RWPE2 (cell line): ENCODE results near the gene TGM1.

Experiments used
- ATAC-seq: fragments of 200-7000 bp; cut with Tn5 transposase; 3 replicates; pipeline ENCODE4 v1.9.1; 2021; ENCODE audit warnings: low read depth
- DNase-seq: peaks from one replicate; pipeline ENCODE4 v3.0.0-alpha.2; 2020; ENCODE audit warnings: low spot score
- H3K27ac ChIP-seq: fragments of 450-650 bp; 2 replicates; pipeline ENCODE4 v1.5.1; 2017; ENCODE audit warnings: mild to moderate bottlenecking; ENCODE audit not compliant: poor library complexity, severe bottlenecking
- H3K27me3 ChIP-seq: fragments of 250-450 bp; sonication (Bioruptor Pico); 2 replicates; pipeline ENCODE4 v1.5.1; 2021; ENCODE audit warnings: mild to moderate bottlenecking, moderate library complexity; ENCODE audit not compliant: insufficient read depth, poor library complexity, severe bottlenecking
- H3K36me3 ChIP-seq: fragments of 250-450 bp; sonication (Bioruptor Pico); 2 replicates; pipeline ENCODE4 v1.5.1; 2020; ENCODE audit warnings: low read depth, mild to moderate bottlenecking, moderate library complexity
- H3K4me1 ChIP-seq: fragments of 250-450 bp; sonication (Bioruptor Pico); 2 replicates; pipeline ENCODE4 v1.5.1; 2021; ENCODE audit warnings: mild to moderate bottlenecking, moderate library complexity; ENCODE audit not compliant: insufficient read depth, poor library complexity, severe bottlenecking
- H3K4me3 ChIP-seq: fragments of 250-450 bp; sonication (Bioruptor Pico); 2 replicates; pipeline ENCODE4 v1.5.1; 2021; ENCODE audit warnings: mild to moderate bottlenecking, moderate library complexity; ENCODE audit not compliant: severe bottlenecking
- H3K9me3 ChIP-seq: fragments of 250-450 bp; sonication (Bioruptor Pico); 2 replicates; pipeline ENCODE4 v1.5.1; 2021; ENCODE audit warnings: mild to moderate bottlenecking, moderate library complexity; ENCODE audit not compliant: severe bottlenecking
- TF ChIP-seq, protein P1 (sequence below): fragments of 450-650 bp; IDR thresholded peaks from one replicate; pipeline ENCODE4 v1.5.1; 2017; ENCODE audit warnings: mild to moderate bottlenecking, moderate library complexity; ENCODE audit not compliant: poor library complexity, severe bottlenecking

Gene TGM1

DNA sequence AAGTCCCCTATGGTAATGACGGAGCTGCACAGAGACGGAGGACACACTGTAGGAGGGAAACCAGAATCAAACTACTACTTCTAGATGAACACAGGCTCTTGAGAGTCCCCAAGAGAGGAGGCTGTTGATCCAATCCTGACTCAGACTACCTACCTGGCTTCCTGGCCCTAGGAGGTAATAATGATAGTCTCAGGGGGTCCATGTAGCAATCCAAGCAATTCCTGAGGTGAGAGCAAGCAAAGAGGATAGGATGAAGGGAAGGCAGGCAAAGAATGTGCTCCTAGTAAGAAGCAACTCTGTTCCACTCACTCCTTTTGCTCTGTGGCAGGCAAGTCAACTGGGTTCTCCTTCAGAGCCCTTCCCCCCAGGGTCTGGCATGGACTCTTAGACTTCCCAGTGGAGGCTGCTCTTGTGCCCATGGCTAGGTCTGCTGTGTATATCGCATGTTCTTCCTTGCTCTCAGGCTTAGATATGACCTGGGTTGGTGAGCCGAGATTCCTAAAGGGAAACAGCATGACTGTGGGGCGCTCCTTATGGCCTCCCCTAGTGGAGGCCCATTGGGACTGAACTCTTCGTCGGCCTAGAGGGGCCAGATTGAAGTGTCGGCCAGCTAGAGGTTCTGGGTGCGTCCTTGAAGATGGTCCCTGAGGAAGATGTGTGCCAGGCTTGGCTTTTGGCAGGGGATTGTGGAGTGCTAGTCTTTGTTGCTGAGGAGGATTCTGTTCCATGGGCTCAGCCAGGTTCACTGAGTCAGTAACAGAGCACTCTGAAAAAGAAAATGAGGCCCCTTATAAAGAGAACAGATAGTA, 22.7 kb downstream of the TGM1 start:
- Histone ChIP-seq H3K9me3 (no peaks in the 10 kb centered on the region), H3K4me1 (peaks cover 23% of the 10 kb centered on the region), H3K4me3 (no peak overlapping the region), H3K27ac (peak overlapping the region; percentile 18), H3K27me3 (no peaks in the 10 kb centered on the region), H3K36me3 (peaks cover 63% of the 10 kb centered on the region)
- DNase-seq (no peak), ATAC-seq (no peak)
- TF ChIP-seq, protein P1, sequence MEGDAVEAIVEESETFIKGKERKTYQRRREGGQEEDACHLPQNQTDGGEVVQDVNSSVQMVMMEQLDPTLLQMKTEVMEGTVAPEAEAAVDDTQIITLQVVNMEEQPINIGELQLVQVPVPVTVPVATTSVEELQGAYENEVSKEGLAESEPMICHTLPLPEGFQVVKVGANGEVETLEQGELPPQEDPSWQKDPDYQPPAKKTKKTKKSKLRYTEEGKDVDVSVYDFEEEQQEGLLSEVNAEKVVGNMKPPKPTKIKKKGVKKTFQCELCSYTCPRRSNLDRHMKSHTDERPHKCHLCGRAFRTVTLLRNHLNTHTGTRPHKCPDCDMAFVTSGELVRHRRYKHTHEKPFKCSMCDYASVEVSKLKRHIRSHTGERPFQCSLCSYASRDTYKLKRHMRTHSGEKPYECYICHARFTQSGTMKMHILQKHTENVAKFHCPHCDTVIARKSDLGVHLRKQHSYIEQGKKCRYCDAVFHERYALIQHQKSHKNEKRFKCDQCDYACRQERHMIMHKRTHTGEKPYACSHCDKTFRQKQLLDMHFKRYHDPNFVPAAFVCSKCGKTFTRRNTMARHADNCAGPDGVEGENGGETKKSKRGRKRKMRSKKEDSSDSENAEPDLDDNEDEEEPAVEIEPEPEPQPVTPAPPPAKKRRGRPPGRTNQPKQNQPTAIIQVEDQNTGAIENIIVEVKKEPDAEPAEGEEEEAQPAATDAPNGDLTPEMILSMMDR = no peak

DNA sequence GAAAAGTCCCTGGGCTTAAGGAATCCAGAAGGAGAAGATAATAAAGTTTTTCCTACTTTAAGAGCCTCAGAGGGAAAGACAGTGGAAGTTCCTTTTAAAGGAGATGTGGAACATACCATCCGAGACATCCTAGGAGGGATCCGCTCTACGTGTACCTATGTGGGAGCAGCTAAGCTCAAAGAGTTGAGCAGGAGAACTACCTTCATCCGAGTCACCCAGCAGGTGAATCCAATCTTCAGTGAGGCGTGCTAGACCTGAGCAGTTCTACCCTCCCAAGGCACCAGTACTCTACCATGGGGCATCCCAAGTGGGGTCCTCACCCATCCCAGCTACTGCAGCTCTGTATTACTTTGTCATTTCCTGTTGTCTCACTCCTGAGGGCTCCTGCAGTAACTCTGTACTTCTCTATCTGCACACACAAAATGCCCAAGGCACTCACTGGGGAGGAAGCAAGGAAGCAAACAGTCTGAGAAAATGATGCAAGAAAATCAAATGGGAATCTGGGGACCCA, 24.4 kb downstream of the TGM1 start:
- H3K27me3 ChIP-seq = no peaks in the 10 kb centered on the region
- H3K36me3 ChIP-seq = peaks cover 80% of the 10 kb centered on the region
- H3K4me1 ChIP-seq = peaks cover 31% of the 10 kb centered on the region
- DNase-seq = no peak
- ATAC-seq = no peak
- no peak overlapping the region for H3K4me3 ChIP-seq
- no peaks in the 10 kb centered on the region for H3K9me3 ChIP-seq
- TF ChIP-seq, protein P1 = no peak
- H3K27ac ChIP-seq = peak overlapping the region; percentile 18

DNA sequence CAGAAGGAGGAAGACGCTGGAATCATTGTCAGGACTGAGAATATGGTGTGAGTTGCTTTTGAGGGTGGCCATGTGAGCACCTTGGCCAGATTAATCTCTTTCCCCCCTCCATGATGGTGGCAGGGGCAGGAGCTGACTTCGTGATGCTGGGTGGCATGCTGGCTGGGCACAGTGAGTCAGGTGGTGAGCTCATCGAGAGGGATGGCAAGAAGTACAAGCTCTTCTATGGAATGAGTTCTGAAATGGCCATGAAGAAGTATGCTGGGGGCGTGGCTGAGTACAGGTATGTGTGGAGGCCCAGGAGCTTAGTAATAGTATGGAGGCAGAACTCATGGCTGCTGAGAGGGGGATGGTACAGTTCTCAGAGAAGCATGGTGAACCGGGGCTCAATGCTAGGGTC, 24.9 kb downstream of the TGM1 start:
- Histone ChIP-seq H3K27ac (peak overlapping the region; percentile 18), H3K36me3 (peaks cover 83% of the 10 kb centered on the region), H3K4me3 (no peak overlapping the region), H3K9me3 (no peaks in the 10 kb centered on the region), H3K27me3 (no peaks in the 10 kb centered on the region), H3K4me1 (peaks cover 27% of the 10 kb centered on the region)
- ATAC-seq = peak; percentile 6; the same call in 2 of the 3 replicates
- TF ChIP-seq, protein P1 = no peak
- DNase-seq = peak; percentile 85

DNA sequence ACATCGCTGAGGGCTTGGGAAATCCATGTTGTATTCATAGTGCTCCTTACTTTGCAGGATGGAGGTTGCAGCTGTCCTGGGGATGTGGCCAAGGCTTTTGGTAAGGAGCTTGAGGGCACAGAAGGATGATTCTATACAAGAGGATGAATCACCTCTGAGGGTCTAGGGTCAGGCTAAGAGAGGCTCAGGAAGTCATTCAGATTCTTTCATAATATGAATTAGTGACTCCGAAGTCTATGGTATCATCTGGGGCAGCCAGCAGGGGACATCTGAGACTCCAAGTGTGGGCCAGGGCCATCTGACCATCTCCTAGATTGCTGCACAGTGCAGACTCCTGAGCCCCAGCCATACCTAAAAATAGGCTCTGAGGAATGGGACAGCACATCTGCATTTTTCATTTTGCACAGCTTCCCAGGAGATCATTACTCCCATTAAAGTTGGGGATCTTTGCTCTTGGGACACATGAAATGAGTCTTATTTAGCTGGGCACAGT, 25.5 kb downstream of the TGM1 start:
- no peak for ATAC-seq
- Histone ChIP-seq H3K27ac (peak overlapping the region; percentile 18), H3K27me3 (no peaks in the 10 kb centered on the region), H3K4me3 (no peak overlapping the region), H3K4me1 (peaks cover 24% of the 10 kb centered on the region), H3K9me3 (no peaks in the 10 kb centered on the region), H3K36me3 (peaks cover 83% of the 10 kb centered on the region)
- TF ChIP-seq, protein P1 = no peak
- no peak for DNase-seq
